MV-4-11 (cell line): ENCODE measurements around the gene NEIL1.

Experiments
- DNase-seq: peaks from one replicate; lab custom pipeline; 2025; lab: John Stamatoyannopoulos, UW

The NEIL1 gene

DNA sequence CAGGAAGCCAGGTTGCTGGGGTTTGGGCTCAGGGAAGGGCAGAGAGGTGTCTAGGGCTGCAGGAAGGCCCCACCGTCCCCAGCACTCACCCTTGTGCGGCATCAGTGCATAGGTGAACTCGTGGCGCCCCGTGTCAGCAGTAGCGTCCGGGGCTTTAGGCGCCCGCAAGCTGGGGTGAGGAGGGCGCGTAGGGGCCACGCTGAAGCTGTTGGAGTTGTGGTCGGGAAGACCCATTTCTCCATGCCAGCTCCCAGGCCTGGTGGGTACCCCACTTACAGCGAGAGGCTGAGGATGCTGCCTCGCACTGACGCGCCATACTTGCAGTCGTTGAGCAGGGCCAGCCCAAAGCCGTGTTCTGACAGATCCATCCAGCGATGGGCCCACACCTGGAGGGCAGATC, 9.7 kb downstream of the NEIL1 start:
- no peak for DNase-seq

GRCh38 chr15:75357976-75358673, 11.3 kb downstream of the NEIL1 start:
- no peak for DNase-seq

- DNase-seq, result no peak
Measured at GRCh38 chr15:75358771-75359536, 12.1 kb downstream of the NEIL1 start.

DNA sequence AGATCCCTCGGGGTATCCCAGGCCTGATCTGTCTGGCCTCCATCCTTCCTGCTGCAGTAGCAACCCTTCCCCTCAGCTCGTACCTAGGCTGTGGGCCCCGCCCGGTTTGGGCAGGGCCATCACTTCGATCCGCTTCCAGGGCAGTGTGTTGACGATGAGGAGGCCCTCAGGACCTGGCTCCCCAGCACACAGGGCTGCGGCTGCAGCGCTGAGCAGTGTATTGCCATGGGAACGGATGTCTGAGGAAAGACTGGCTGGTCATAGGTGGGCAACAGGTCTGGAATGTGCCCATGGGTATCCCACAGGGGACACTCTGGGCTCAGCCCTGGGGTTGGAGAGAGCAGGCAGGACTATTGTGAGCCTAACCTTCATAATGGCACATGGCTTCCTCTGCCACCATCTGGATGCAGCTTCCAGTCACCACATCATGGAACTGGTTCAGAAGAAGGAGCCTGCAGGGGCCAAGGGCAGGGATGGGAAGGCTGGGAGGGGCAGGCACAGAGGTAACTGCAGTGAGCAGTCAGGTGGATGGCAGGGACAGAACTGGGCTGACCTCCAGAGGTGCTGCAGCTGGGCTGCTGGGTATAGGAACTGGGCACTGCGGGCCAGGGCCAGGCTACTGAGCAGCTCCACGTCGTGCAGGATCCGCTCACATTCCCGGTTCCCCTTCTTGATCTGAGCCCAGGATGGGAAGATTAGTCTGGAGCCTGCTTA, 12.9 kb downstream of the NEIL1 start:
- no peak for DNase-seq

DNA sequence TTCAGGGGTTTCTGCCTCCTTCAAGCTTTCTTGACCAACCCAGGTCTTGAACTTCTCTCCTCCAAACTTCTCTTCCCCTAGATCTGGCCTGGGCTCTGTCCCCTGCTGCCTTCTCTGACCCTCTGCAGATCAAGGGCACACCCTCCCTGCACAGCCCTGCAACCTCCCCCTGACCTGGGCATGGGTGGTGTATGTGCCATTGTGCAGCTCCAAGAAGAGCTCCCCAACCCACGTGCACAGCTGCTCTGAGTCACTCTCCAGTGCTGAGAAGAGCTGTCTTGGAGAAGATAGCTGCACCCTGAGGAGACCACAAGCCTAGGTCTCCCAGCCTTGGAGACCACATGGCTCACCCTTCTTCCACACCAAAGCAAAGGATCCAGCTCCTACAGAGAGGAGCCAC, 13.6 kb downstream of the NEIL1 start:
- peak; percentile 42 for DNase-seq

GRCh38 chr15:75360856-75361255, 14.0 kb downstream of the NEIL1 start:
- no peak for DNase-seq

- no peak for DNase-seq
Measured at GRCh38 chr15:75361361-75361988, 14.6 kb downstream of the NEIL1 start.

- DNase-seq, result no peak
Measured at GRCh38 chr15:75361989-75362641, 15.3 kb downstream of the NEIL1 start.

DNA sequence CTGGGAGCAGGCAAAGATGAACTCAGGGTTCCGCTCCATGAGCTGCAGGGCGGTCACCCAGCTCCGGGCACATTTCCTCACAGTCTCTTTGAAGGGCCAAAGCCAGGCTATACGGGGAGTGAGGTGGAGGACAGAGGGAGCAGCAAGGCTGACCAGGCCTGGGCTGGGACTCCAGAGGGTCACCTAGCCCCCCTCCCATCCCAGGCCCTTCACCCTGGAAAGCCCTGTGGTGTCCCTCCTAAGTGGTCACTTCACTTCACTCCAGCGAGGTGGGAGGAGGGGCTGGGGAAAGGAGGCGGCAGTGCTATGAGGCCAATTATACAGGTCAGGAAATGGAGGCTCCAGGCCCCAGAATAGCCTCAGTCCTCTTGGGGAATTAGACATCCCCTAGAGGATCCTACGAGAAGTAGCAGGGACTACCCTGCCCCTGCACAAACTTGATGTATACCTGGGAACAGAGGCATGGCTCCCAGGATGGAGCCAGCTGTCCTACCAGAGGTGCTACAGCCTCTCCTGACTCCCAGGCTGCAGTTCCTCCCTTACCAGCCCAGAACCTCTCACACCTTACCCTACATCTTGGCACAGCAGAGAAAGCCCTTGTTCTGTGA, 15.9 kb downstream of the NEIL1 start:
- DNase-seq, result no peak

- DNase-seq, result no peak
Measured at GRCh38 chr15:75363786-75364185, 16.9 kb downstream of the NEIL1 start.

GRCh38 chr15:75364881-75365280, 18.0 kb downstream of the NEIL1 start:
- DNase-seq, result no peak

DNA sequence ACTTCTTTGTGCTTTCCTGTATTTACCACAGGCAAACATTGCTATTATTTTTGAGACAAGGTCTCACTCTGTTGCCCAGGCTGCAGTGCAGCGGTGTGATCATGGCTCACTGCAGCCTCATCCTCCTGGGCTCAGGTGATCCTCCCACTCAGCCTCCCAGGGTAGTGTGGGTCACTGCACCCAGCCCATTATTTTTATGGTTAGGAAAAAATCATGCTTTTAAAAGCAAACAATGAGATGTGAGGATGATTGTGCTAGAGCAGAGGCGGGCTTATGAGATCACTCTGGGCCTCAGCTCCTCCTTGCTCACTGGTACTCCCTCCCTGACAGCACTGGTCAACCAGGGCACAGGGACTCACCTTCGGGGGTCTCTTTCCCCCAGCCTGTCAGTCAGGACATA, 19.3 kb downstream of the NEIL1 start:
- DNase-seq, result no peak

GRCh38 chr15:75367006-75367405, 20.2 kb downstream of the NEIL1 start:
- no peak for DNase-seq

DNA sequence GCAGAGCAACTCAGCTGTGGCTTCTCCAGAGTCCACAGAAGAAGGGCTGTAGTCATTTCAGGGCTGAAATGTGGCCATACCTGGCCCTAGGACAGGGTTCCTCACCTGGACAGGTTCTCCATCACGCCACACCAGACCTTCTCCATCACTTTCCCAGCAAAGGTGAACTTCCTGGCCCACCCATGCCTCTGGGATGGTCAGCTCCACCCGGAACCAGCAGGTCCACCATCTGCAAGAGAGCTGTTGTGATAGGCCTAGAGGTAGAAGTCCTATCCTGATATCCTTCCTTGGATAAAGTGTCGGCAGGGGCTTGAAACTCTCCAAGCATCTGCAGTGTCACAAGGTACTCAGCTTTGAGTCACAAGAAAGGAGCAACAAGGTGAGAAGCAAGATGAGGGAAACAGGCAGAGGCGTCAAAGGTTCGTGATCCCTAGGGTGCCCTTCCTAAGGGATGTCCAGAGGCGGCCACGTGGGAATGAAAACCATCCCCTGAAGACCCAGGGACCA, 20.6 kb downstream of the NEIL1 start:
- DNase-seq, result no peak

- DNase-seq, result peak; percentile 97
Measured at GRCh38 chr15:75367913-75368688, 21.3 kb downstream of the NEIL1 start, which contains the start of gene MAN2C1. Gene MAN2C1, minus strand, starts transcription at chr15:75368607. Its CDS starts 24 bp downstream, at chr15:75368583.

DNA sequence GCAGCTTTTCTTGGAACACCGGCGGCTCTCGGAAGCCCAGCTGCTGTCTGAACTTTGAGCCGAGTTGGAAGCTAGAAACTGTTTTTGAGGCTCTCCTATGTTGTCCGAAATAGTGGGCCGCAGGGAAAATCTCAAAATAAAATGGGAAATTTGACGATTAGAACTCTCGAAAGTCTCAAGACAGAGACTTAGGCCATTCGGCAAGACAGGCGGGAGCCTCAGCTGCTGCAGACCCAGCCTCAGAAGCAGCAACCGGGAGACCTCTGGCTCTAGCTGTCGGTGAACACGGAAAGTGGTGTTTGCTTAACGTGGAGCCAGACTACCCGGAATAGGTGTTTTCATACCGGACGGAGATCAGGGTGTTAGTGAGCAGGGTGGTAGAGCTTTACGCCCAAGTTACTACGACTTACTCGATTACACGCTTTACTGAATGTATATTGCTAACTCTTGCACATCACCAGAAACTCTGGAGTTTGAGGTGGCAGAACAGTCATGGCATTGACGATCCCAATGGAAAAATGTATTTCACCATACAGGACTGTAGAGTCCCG, 21.9 kb downstream of the NEIL1 start:
- no peak for DNase-seq

GRCh38 chr15:75369897-75370581, 23.2 kb downstream of the NEIL1 start:
- DNase-seq, result no peak

GRCh38 chr15:75371486-75371885, 24.6 kb downstream of the NEIL1 start:
- DNase-seq, result no peak

- no peak for DNase-seq
Measured at GRCh38 chr15:75371901-75372688, 25.3 kb downstream of the NEIL1 start.
